NCI-H510A treated with DMSO at 0.1 percent for 48 hours (cell line): ENCODE data around the gene GREB1L.

Experiments
- DNase-seq: peaks from one replicate; lab custom pipeline; 2025; lab: John Stamatoyannopoulos, UW

GREB1L gene

DNA sequence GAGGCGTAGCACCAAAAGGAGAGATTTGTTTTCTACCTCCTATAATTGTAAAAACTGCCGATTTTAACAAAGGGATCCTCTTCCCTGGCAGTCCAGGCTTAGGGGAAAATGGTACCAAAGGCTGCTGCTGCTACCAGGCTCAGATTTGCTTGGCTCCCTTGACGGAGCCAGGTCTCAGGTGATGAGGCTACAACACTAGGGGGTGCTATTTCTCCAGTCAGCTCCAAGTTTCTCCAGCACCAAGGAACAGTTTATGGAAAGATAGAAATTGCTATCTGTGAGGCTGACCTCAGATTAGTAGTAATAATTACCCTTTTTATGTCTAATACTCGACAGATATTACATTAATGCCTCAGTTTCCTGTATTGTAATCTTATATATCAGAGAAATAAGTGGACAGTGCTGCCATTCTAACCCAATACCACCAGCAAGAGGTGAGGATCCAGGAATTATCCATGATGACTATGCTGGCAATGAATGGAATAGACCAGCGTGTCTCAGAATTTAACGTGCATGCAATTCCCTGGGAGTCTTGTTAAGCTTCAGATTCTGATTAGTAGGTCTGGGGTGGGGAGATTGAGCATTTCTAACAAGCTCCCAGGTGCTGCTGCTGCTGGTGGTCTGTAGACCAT lies 247.2 kb downstream of the GREB1L start:
- peak; percentile 30 for DNase-seq

GRCh38 chr18:21489919-21490495 lies 248.0 kb downstream of the GREB1L start:
- DNase-seq: no peak

DNA sequence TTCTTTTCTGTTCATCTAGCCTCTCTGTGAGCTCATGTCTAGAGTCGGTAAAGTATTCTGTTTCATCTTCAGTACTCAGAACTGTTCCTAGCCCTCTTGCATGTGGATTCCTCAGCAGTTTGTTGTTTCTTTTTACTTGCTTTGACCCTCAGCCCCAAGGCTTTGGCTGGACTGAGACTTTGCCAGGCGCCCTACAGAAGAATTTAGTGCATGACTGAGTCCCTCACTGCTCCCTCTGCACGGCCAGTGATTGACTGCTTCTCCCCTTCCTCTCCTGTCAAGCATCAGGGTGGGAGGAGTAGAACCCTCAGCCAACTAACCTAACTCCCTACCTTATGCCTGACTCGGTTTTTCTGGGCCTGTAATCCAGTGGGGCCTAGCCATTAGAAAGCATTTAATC lies 248.7 kb downstream of the GREB1L start:
- no peak for DNase-seq

- no peak for DNase-seq
Measured at GRCh38 chr18:21496277-21496835, 254.3 kb downstream of the GREB1L start.

- DNase-seq: no peak
Measured at GRCh38 chr18:21499997-21500396, 258.0 kb downstream of the GREB1L start.

GRCh38 chr18:21502661-21503060 lies 260.6 kb downstream of the GREB1L start:
- no peak for DNase-seq

GRCh38 chr18:21507913-21508701 lies 266.1 kb downstream of the GREB1L start:
- DNase-seq: no peak

DNA sequence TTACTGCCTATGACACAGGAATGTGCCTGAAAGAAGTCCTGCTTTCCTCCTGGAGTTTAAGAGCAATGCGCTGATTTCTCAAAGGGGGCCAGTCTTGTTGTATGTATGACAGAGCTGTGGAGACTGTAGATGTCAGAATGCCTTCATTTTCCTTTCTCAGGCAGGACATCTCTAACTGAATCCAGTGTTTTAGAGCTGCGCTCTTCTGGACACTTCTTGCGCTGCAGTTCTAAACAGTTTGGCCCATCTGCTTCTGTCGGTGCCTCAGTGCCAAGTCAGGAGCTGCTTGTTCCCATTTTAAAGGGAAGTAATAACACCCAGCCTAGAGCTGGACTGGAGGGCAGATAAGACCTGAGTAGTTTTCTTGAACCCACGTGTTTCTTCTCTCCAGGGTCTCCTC lies 267.0 kb downstream of the GREB1L start:
- no peak for DNase-seq

- DNase-seq: no peak
Measured at GRCh38 chr18:21513292-21513691, 271.3 kb downstream of the GREB1L start.

GRCh38 chr18:21513741-21514140 lies 271.7 kb downstream of the GREB1L start:
- no peak for DNase-seq

DNA sequence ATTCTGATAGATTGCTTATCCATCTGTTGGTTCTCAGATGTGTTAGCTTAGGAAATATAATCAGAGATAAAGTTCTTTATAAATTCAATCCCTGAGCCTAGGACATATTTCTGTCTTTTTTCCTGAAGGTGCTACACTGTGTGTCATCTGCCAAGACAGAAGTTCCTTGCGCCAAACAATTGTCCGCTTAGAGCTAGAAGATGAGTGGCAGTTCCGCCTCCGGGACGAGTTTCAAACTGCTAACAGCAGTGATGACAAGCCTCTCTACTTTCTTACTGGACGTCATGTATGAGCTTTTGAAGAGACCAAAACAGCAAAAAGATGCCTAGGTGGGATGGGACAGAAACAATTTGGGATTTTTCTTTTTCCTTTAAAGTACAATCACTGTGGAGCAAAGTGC lies 280.5 kb downstream of the GREB1L start:
- DNase-seq: no peak

- no peak for DNase-seq
Measured at GRCh38 chr18:21525916-21526315, 283.9 kb downstream of the GREB1L start.

GRCh38 chr18:21526463-21526862 lies 284.4 kb downstream of the GREB1L start:
- no peak for DNase-seq

DNA sequence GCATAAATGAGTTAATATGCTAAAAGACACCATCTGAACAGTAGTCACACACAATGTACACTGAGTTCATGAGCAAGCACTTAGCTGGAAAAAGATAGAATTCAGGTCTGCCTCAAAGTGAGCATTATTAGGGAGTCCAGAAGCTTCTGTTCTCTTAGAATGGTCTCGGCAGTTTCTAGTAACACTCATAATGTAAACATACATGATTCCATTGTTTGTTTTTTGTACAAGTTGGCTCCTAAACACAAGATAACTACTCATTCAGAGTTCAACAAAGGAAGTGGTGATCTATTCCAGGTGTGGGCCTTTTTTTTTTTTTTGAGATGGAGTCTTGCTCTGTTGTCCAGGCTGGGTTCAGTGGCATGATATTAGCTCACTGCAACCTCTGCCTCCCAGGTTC lies 292.3 kb downstream of the GREB1L start:
- DNase-seq: no peak

DNA sequence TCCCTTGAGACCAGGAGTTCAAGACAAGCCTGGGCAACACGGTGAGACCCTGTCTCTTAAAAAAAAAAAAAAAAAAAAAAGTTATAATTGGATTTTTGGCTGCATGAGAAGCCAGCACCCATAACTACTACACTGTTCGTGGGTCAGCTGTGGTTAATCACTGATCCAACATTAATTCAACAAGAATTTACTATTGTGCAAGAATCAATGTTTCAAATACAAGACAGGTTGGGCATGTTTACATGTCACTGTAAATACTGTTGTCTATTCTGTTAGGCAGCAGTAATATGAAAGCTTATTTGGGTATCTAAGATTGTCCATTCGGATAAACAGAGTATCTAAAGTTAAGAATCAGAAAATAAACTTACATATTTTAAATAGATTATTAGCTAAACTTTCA lies 296.2 kb downstream of the GREB1L start:
- no peak for DNase-seq

- DNase-seq: no peak
Measured at GRCh38 chr18:21546423-21546822, 304.4 kb downstream of the GREB1L start.

GRCh38 chr18:21548647-21549046 lies 306.6 kb downstream of the GREB1L start:
- no peak for DNase-seq

- no peak for DNase-seq
Measured at GRCh38 chr18:21550510-21550970, 308.5 kb downstream of the GREB1L start.

DNA sequence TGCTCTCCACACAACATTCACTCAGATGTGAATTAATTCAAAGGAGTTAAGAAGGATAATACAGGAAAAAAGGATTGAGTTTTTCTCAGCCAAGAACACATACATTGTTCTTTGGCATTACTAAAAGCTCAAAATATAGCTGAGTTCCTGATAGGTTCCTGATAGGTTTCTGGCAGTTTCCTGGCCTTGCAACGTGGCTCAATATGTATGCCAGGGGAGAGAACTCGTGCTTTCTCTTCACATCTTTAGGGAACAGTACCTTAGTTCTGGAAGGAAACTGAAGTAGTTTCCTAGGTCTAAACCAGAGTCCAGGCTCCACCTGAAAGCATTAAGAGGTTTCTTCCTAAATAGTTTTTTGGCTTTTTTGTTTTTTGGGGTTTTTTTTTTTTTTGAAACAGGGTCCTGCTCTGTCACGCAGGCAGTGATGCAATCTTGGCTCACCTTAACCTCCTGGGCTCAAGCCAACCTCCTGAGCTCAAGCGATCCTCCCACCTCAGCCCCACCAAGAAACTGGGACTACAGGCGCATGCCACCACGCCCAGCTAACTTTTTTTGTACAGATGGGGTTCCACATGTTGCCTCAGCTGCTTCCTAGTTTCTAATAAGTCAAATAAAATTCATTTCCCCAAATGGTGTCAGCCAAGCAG lies 315.7 kb downstream of the GREB1L start:
- no peak for DNase-seq

GRCh38 chr18:21559195-21559594 lies 317.2 kb downstream of the GREB1L start:
- no peak for DNase-seq

DNA sequence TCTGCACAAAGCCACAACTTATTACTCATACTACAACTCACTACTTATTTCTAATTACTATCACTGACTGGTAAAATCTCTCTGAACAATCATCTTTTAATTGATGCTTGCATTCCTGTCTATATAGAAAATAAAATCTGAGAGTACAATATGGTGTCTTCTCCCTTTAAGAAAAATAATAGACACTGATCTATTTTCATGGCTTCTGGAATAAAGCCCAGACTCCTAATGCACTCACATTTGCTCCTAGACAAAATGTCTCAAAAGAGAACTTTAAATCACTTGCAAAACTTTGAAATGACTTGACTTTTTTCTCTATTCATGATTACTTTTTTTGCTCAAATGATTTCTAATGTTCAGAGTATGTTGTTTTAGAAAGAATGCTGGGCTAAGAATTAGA lies 329.7 kb downstream of the GREB1L start:
- DNase-seq: no peak
